SKM-1 (cell line): ENCODE results near the gene ZSWIM5.
"Not testable (repeated sequence)": the region's sequence is repeated elsewhere in the genome, so short reads cannot be mapped to it uniquely, and the experiment has no call there.

Experiments used
- DNase-seq: peaks from one replicate; lab custom pipeline; 2025; ENCODE audit not compliant: unreplicated experiment; lab: John Stamatoyannopoulos, UW

Gene ZSWIM5

GRCh38 chr1:45148209-45148825, 58.1 kb downstream of the ZSWIM5 start:
- no peak for DNase-seq

GRCh38 chr1:45146833-45147232, 59.6 kb downstream of the ZSWIM5 start:
- no peak for DNase-seq

GRCh38 chr1:45141247-45142003, 65.0 kb downstream of the ZSWIM5 start:
- DNase-seq: no peak

GRCh38 chr1:45136984-45137383, 69.4 kb downstream of the ZSWIM5 start:
- no peak for DNase-seq

- DNase-seq: no peak
These were observed 71.1 kb downstream of the ZSWIM5 start for GRCh38 chr1:45135316-45135715.

GRCh38 chr1:45134461-45134873, 71.9 kb downstream of the ZSWIM5 start:
- DNase-seq: no peak

GRCh38 chr1:45132719-45133118, 73.7 kb downstream of the ZSWIM5 start:
- DNase-seq: not testable (repeated sequence)

GRCh38 chr1:45123358-45123757, 83.0 kb downstream of the ZSWIM5 start:
- no peak for DNase-seq

- DNase-seq: no peak
These were observed 83.7 kb downstream of the ZSWIM5 start for GRCh38 chr1:45122724-45123123.

GRCh38 chr1:45117766-45118165, 88.6 kb downstream of the ZSWIM5 start:
- DNase-seq: no peak

- no peak for DNase-seq
These were observed 89.6 kb downstream of the ZSWIM5 start for GRCh38 chr1:45116820-45117219.

- no peak for DNase-seq
These were observed 90.1 kb downstream of the ZSWIM5 start for GRCh38 chr1:45116340-45116739.

- DNase-seq: not testable (repeated sequence)
These were observed 91.2 kb downstream of the ZSWIM5 start for GRCh38 chr1:45115198-45115597.

- DNase-seq: no peak
These were observed 93.7 kb downstream of the ZSWIM5 start for GRCh38 chr1:45112661-45113060.

- no peak for DNase-seq
These were observed 95.2 kb downstream of the ZSWIM5 start for GRCh38 chr1:45111239-45111638.

GRCh38 chr1:45107782-45108181, 98.6 kb downstream of the ZSWIM5 start:
- DNase-seq: no peak

- not testable (repeated sequence) for DNase-seq
These were observed 99.5 kb downstream of the ZSWIM5 start for GRCh38 chr1:45106864-45107263.

GRCh38 chr1:45106156-45106545, 100.3 kb downstream of the ZSWIM5 start:
- DNase-seq: not testable (repeated sequence)

- not testable (repeated sequence) for DNase-seq
These were observed 100.8 kb downstream of the ZSWIM5 start for GRCh38 chr1:45105486-45106155.

- DNase-seq: no peak
These were observed 102.9 kb downstream of the ZSWIM5 start for GRCh38 chr1:45103534-45103933.

GRCh38 chr1:45101947-45102346, 104.5 kb downstream of the ZSWIM5 start:
- no peak for DNase-seq

- not testable (repeated sequence) for DNase-seq
These were observed 104.9 kb downstream of the ZSWIM5 start for GRCh38 chr1:45101528-45101927.
